HG02763 (cell line): ENCODE data around the gene EPS8L3.

Experiments
- ATAC-seq: cut with Tn5 transposase; IDR thresholded peaks from one replicate; pipeline ENCODE4 v1.9.1; 2021; ENCODE audit warnings: mild to moderate bottlenecking, moderate library complexity; ENCODE audit not compliant: unreplicated experiment

Gene EPS8L3

GRCh38 chr1:109793486-109794318, 30.0 kb upstream of the EPS8L3 start:
- no peak for ATAC-seq

DNA sequence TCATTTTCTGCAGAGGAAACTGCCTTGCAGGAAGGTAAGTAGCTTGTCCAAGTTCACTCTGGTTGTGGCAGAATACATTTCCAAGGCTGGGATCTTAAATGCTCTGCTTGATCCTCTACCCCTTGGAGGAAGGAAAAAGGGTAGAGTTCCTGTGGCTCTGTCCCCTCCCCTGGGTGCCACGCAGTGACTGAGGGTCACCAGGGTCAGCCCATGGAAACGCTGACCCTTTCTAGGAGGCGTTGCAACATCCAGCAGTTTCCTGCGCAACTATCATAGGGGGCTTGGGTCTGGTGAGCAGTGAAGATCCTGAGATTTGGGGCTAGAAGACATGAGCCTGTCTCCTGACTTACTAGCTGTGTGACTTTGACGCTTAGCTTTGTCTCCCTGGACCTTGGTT, 29.4 kb upstream of the EPS8L3 start:
- ATAC-seq, result no peak

DNA sequence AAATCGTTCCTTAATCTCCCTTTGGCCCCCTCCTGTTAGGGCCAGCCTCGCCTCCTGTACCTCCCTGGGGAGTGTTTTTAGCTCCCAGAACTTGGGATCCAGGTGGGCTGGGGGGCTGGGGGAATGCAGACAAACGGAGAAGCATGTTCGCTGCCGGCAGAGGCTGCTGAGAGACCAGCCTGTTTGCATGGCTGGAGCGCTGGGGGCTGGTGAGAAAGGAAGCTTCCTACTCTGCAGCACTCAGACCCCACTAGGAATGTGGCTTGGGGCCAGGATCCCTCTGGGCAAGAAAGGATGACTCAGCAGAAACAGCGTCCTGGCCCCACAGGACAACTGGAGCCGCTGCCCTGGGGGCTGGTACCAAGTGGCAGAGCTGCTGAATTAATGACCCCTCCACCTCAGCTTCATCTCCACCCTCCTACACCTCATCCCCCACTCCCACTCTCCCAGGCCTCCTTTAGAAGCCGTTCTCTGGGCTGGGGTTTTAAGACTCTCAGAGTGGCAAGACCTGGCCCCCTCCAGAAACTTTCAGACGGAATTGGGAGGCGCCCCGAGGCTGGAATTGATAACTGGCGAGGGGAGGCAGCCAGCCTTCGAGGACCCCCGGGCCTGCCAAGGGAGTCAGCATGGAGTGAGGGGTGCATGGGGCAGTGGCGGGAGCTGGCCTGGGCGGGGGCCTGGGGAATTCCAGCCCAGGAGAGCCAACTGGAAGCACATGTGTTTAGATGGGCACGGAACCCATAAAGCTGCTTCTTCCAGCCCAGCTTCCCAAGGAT, 28.5 kb upstream of the EPS8L3 start:
- ATAC-seq, result no peak

GRCh38 chr1:109791495-109792043, 27.8 kb upstream of the EPS8L3 start:
- no peak for ATAC-seq

- ATAC-seq, result no peak
These were observed 27.2 kb upstream of the EPS8L3 start for GRCh38 chr1:109790735-109791494.

DNA sequence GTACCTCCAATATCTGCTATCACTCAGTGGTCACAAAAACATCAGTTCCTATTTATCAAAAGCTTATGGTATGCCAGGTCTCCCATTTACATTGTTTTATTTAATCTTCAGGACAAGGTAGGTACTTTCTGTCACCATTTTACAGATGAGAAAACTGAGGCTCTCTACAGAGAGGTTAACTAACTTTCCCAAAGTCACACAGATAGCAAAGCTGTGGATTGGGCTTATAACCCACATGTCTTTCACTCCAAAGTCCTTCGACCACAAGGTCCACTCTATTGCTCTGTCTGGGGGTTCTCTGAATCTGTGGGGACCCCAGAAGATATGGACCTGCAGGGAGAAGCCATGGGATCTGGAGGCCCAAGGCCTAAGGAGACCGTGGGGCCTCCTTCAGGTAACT, 26.6 kb upstream of the EPS8L3 start:
- ATAC-seq, result no peak

- ATAC-seq, result no peak
These were observed 25.9 kb upstream of the EPS8L3 start for GRCh38 chr1:109789551-109790180.

DNA sequence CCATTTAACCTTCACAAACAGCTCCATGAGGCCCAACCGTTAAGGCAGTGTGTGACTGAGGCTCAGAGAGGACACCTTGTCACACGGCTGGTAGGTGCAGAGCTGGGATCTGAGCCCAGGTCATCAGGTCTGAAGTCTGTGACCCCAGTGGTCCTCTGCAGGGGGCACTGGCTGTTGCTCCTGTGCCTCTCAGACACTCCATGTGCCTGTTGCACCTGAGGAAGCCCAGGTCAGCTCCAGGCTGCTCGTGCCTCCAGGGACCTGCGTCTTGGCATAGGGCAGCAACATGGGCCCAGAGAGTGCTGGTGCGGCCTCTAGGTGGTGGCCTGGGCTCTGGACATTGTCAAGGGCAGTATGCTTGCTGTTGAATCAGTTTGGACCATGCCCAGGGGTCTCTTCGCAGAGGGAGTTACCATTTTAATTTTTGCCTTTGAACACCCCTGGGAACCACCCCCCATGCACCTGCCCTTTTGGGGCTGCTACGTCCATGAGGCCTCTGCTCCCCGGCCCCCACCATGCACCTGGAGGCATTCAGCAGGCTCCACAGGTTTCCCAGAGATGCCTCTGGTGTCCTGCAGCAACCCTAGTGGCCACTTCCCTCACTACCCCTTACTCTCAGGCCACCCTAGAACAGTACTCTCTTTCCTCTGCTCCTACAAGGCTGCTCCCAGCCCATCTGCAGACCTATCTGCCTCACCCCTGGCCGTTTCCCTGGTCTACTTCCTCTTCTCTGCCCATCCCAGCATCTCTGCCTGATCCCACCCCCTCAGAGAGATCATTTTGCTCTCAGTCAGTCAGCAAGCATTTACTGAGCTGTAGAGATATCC, 25.2 kb upstream of the EPS8L3 start:
- no peak for ATAC-seq

DNA sequence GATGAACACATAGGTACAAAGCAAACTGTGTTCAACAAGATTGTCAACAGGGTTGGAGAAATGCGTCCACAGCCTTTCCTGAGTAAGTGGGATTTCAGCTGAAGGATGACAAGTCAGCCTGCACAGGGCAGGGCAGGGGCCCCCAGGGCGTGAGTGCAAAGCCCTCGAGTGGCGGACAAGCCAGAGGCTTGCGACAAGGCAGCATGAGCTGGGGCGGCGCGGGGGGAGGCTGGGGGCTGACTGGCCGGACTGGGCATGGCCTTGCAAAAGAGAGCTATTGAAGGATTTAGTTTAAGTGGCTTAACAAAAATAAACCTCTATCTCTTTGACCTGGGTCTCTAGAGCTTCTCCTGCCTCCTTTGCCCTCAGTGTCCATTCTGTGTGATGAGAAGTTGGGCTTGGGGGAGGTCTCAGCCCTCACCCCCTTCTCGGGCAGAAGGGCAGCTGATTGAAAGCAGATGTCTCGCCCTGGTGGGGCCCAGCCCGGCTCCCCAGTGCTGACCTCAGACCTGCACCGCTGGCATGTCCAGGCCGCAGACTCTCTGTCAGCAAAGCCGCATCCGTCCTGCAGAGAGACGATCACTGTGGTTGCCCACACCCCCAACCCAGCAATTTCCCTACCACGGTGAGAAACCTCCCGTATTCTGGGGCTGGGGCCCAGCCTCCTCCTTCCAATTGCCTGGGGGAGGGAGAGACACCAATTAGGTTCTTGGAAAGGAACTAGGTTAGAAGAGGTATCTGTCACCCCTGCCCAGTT, 24.3 kb upstream of the EPS8L3 start:
- ATAC-seq, result no peak

GRCh38 chr1:109787211-109787844, 23.6 kb upstream of the EPS8L3 start:
- no peak for ATAC-seq

DNA sequence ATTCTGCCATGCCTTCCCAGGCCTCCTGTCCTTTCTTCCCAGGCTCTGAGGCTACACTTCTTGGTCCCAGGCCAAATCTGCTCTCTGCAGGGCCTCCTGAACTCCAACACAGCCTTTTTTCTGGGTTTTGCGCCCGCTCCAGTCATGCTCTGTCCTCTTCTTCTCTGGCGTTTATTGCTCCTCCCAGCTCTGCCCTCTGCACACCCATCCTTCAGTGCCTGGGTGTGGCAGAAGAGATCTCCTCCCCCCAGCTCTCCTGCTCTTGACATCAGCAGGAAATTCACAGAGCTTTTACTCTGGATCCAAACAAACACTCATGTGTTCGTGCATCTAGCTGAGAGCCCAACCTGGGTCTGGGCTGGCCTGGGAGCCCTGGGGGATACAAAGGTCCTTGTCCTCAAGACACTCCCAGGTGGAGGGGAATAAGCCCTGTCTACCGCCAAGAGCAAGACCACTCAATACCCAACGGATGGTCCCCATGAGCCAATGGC, 22.9 kb upstream of the EPS8L3 start:
- ATAC-seq, result no peak

GRCh38 chr1:109786112-109786480, 22.4 kb upstream of the EPS8L3 start:
- ATAC-seq, result no peak

DNA sequence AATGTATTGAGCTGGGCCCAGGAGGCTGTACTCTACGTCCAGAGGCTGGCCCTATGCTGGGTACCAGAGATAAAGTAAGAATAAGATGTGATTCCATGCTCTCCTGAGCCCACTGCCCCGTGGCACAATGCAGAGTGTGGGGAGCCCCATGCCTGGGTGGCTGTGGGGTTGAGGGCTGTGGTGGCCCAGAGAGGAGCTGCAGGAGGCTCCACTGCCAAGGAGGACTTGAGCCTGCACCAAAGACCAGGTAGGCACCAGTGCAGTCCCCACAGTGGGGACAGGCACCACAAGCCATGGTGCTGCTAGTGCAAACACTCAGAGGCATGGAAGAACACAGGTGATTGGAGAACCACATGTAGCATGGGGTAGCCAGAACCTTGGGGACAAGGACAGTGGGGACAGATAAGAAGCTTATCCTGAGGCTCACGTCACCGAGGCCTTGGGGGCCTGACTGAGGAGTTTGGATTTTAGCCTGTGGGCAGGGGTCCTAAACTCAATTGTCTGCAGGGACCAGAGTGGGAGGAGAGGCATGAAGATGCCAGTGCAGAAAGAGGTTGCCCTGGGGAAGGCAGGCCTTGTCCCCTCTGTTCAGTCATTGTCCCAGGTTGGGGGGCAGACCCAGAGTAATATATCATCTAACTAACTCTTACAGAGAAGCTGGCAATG, 21.9 kb upstream of the EPS8L3 start:
- no peak for ATAC-seq

GRCh38 chr1:109784551-109785252, 21.0 kb upstream of the EPS8L3 start:
- no peak for ATAC-seq

- ATAC-seq, result no peak
These were observed 19.7 kb upstream of the EPS8L3 start for GRCh38 chr1:109783436-109783835.

DNA sequence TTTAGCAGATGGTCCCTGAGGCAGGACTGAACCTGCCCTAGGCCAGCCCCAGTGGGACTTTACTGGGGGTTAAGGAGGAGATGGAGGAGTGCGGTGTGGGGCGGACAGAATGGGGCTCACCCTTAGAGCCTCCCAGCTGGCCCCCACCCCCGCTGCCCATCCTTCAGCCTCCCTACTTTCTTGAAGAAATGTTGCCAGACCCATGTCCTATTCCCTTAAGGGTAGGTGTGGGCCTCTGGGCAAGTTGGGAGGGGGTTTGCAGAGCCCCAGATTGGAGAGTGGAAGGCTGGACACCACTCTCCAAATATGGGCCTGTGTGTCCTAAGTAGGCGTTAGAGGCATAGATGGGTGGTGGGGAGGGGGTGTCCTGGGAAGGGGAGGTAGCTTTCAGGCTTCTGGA, 19.2 kb upstream of the EPS8L3 start:
- no peak for ATAC-seq

- ATAC-seq, result no peak
These were observed 18.8 kb upstream of the EPS8L3 start for GRCh38 chr1:109782514-109782913.
